Gastrocnemius medialis (tissue), 4 donors: Measurements from ENCODE around the gene SNRPF. TPM values are rescaled to one million over a fixed set of nuclear protein-coding genes. Genes with fewer than 3 reads are reported as not detected.

Experiments used
- ATAC-seq, 2 donors: fragments of 150-250 bp; one replicate each; pipeline ENCODE4 v1.9.1; 2016
- DNase-seq, 2 donors: peaks; one replicate each; pipeline ENCODE4 v3.0.0-alpha.2; 2019
- H3K27ac ChIP-seq, 4 donors: fragments of 200-600 bp; sonication (generic); 1 replicate in 1 of 4; 2 replicates in 3 of 4; pipeline ENCODE4 v1.5.1; 2016 to 2018; ENCODE audit warnings: mild to moderate bottlenecking in 2 of 4, moderate library complexity in 1 of 4
- H3K27me3 ChIP-seq, 3 donors: fragments of 200-600 bp; sonication (generic) in 2 of 3; 1 replicate in 1 of 3; 2 replicates in 2 of 3; pipeline versions ENCODE4 v1.5.1 to v1.6.0; 2016 to 2019; ENCODE audit warnings: mild to moderate bottlenecking in 1 of 3, moderate library complexity in 1 of 3
- H3K36me3 ChIP-seq, 2 donors: fragments of 200-600 bp; sonication (generic) in 1 of 2; one replicate each; pipeline ENCODE4 v1.5.1; 2017 to 2018
- H3K4me1 ChIP-seq, 2 donors: fragments of 200-600 bp; sonication (generic) in 1 of 2; one replicate each; pipeline ENCODE4 v1.5.1; 2016 to 2017; ENCODE audit warnings: mild to moderate bottlenecking in 2 of 2
- H3K4me3 ChIP-seq, 4 donors: fragments of 200-600 bp; sonication (generic) in 3 of 4; 1 replicate in 1 of 4; 2 replicates in 3 of 4; pipeline ENCODE4 v1.5.1; 2016 to 2019; ENCODE audit warnings: mild to moderate bottlenecking in 2 of 4
- H3K9me3 ChIP-seq, 3 donors: fragments of 200-600 bp; sonication (generic) in 2 of 3; 1 replicate in 1 of 3; 2 replicates in 2 of 3; pipeline ENCODE4 v1.5.1; 2016 to 2019
- CTCF ChIP-seq, 5 experiments: fragments of 450-650 bp in 3 of 5; fragments of 200-600 bp in 2 of 5; sonication (generic) in 2 of 5; IDR thresholded peaks in 4 of 5; conservative IDR thresholded peaks in 1 of 5; 1 replicate in 4 of 5; 2 replicates in 1 of 5; pipeline ENCODE4 v1.5.1; 2016 to 2019; ENCODE audit warnings: antibody characterized with exemption in 5 of 5, mild to moderate bottlenecking in 3 of 5, moderate library complexity in 3 of 5
- POLR2A ChIP-seq, 2 donors: fragments of 450-650 bp; IDR thresholded peaks; one replicate each; pipeline ENCODE4 v1.6.1; 2017; ENCODE audit warnings: antibody characterized with exemption in 2 of 2, mild to moderate bottlenecking in 2 of 2, moderate library complexity in 2 of 2
- in situ Hi-C, 4 donors: fragments of 200-750 bp; cut with MboI; loops; one replicate each; pipeline versions ENCODE4 v1.15.0 to v1.8.0; 2017; ENCODE audit warnings: low sequenced_read_pairs in 4 of 4
- intact Hi-C: fragments of 100-400 bp; cut with DNase I; formaldehyde crosslinking; loops from one replicate; pipeline ENCODE4 v1.15.1; 2023; ENCODE audit warnings: low total_unique reads
- total RNA-seq, 4 donors: library from RNA; depleted of rRNA; stranded (reverse); fragments of >200 nt; gene quantifications; one replicate each; pipeline versions ENCODE4 v1.1.0 to v1.2.3, GENCODE V29; 2016

Gene SNRPF
- total RNA-seq, 4 donors from 2014 or later = 2.3 to 4.6 (median 3.4) TPM

GRCh38 chr12:95857156-95857555, 1.6 kb upstream of the SNRPF start:
- peaks cover 18% of the 10 kb centered on the region in 2 donors for H3K4me1 ChIP-seq
- no peak overlapping the region for H3K27ac ChIP-seq
- TF ChIP-seq CTCF (IDR thresholded peaks at IDR 0.05 in 4 of 5, conservative IDR thresholded peaks at IDR 0.05 in 1 of 5) (no peak), POLR2A (IDR thresholded peaks at IDR 0.05) (no peak)
- H3K36me3 ChIP-seq = peaks cover 0 to 9% of the 10 kb centered on the region in 2 donors
- ATAC-seq (no peak), DNase-seq (no peak)
- no peak overlapping the region for H3K4me3 ChIP-seq
- in situ Hi-C loops = no loop called here
- intact Hi-C loops = loop anchor here (10.0 kb wide), 1 partner anchor 378 kb away; no protein-coding TSS in a partner anchor
- no peaks in the 10 kb centered on the region for H3K9me3 ChIP-seq
- H3K27me3 ChIP-seq = no peaks in the 10 kb centered on the region

GRCh38 chr12:95857799-95858198, 953 bp upstream of the SNRPF start:
- TF ChIP-seq POLR2A (IDR thresholded peaks at IDR 0.05) = no peak
- no peak for TF ChIP-seq CTCF (IDR thresholded peaks at IDR 0.05 in 4 of 5, conservative IDR thresholded peaks at IDR 0.05 in 1 of 5)
- in situ Hi-C loops (no loop called here), intact Hi-C loops (loop anchor here (1.0 to 10.0 kb wide), 4 partner anchors 37 to 377 kb away; partner anchors contain the start of genes AMDHD1, CCDC38 and LTA4H)
- no peak overlapping the region for H3K27ac ChIP-seq
- H3K36me3 ChIP-seq = peaks cover 0 to 15% of the 10 kb centered on the region in 2 donors
- DNase-seq (no peak), ATAC-seq (no peak)
- peak overlapping the region in 3 of 4 donors; percentile 68 to 80 (median 78) for H3K4me3 ChIP-seq
- H3K9me3 ChIP-seq = no peaks in the 10 kb centered on the region
- peaks cover 18% of the 10 kb centered on the region in 2 donors for H3K4me1 ChIP-seq
- H3K27me3 ChIP-seq = no peaks in the 10 kb centered on the region

DNA sequence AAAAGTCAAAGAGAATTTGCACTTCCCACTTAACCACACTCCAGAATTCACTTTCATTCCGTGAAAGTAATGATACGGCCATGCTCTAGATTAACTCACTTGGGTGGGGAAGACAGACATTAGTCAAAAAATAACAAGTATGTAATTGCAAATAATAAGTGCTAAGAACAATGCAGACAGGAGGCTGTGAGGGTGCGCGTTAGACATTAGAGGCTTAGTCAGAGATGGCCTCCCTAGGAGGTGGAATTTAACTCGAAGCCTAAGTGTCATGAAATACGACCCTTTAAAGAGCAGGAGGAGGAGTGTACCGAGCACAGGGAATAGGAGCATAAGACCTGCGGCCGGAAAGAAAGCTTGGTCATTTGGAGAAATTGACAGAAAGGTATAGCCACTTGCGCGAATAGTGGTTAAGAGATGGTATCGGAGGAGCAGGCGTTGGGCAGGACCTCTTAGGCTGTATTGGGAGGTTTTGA, 628 bp downstream of the SNRPF start:
- H3K4me1 ChIP-seq = peaks cover 18% of the 10 kb centered on the region in 2 donors
- no peaks in the 10 kb centered on the region for H3K9me3 ChIP-seq
- no peaks in the 10 kb centered on the region for H3K27me3 ChIP-seq
- peaks cover 0 to 23% of the 10 kb centered on the region in 2 donors for H3K36me3 ChIP-seq
- H3K27ac ChIP-seq = peak overlapping the region; percentile 73 to 83 (median 78)
- in situ Hi-C loops (no loop called here), intact Hi-C loops (loop anchor here (2.0 to 10.0 kb wide), 3 partner anchors 83 to 375 kb away; partner anchors contain the start of genes AMDHD1, CCDC38 and LTA4H)
- TF ChIP-seq POLR2A (IDR thresholded peaks at IDR 0.05) = no peak
- no peak for TF ChIP-seq CTCF (IDR thresholded peaks at IDR 0.05 in 4 of 5, conservative IDR thresholded peaks at IDR 0.05 in 1 of 5)
- H3K4me3 ChIP-seq = peak overlapping the region; percentile 68 to 80 (median 79)
- DNase-seq = no peak
- ATAC-seq = peak; percentile 1 to 21

DNA sequence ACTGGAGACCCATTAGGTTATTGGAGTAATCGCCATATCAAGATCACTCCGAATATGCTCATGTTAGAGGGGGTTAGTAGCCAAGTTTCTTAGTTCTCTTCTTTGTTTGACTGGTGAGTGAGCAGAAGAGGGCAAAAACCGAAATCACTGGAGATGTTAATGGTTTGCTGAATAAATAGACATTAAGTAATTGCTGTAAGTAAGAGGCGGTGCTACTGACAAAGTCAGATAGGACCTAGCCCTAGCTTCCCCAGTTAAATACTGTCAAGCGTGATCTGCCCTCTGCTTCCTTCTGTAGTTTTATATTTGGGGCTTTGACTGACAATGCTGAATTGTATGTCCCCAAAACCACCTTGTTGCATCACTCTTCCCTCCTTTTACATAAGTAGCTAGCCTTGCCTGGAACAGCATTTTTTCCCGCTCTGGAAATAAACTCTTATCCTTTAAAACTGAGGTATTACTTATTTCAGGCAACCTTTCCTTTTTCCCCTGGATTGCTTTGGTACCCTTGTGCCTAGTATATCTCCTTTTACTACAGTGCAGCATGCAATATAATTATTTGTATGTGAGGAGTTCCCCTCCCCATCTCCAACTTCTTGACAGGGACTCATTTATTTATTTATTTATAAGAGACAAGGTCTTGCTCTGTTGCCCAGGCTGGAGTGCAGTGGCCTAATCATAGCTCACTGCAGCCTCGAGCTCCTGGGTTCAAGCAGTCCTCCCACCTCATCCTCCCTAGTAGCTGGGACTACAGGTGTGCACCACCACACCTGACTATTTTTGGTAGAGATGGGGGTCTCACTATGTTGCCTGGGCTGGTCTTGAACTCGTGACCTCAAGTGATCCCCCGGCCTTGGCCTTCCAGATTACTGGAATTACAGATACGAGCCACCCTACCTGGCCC, 1.4 kb downstream of the SNRPF start:
- DNase-seq (no peak), ATAC-seq (no peak)
- in situ Hi-C loops (no loop called here), intact Hi-C loops (loop anchor here (2.0 to 10.0 kb wide), 3 partner anchors 83 to 375 kb away; partner anchors contain the start of genes AMDHD1, CCDC38 and LTA4H)
- peak overlapping the region; percentile 73 to 83 (median 78) for H3K27ac ChIP-seq
- TF ChIP-seq POLR2A (IDR thresholded peaks at IDR 0.05) (no peak), CTCF (IDR thresholded peaks at IDR 0.05 in 4 of 5, conservative IDR thresholded peaks at IDR 0.05 in 1 of 5) (no peak)
- peak overlapping the region; percentile 68 to 80 (median 79) for H3K4me3 ChIP-seq
- H3K36me3 ChIP-seq = peaks cover 0 to 23% of the 10 kb centered on the region in 2 donors
- H3K9me3 ChIP-seq = no peaks in the 10 kb centered on the region
- no peaks in the 10 kb centered on the region for H3K27me3 ChIP-seq
- peaks cover 18% of the 10 kb centered on the region in 2 donors for H3K4me1 ChIP-seq
